ENCODE data around the gene BBOF1.

BBOF1 gene

DNA sequence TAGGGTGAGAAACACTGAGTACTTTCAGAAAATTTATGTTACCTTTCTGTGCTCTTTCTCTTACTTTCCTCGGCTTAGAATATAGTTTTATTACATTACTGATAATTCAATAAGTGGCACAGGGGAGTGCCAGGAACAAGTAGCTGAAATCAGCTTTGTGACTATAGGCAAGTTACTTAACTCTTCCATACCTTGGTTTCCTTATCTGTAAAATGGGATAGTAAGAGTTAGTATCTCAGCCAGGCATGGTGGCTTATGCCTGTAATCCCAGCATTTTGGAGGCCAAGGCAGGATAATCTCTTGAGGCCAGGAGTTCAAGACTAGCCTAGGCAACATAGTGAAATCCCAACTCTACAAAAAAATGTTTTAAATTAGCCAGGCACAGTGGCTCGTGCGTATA lies 15.4 kb downstream of the BBOF1 start:
- DNase-seq (ENCODE audit: low read depth), result no peak

DNA sequence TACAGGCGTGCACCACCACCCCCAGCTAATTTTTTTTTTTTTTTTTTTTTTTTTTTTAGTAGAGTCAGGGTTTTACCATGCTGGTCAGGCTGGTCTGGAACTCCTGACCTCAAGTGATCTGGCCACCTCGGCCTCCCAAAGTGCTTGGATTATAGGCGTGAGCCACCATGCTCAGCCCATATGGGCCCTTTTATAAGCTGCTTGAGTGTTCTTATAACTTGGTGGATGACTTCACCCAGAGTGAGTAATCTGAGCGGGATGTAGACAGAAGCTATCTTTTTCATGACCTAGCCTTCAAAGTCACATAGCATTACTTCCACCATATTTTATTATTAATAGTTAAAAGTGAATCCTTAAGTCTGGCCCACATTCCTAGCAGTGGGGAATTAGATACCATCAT lies 16.4 kb downstream of the BBOF1 start:
- DNase-seq (ENCODE audit: low read depth), result no peak

DNA sequence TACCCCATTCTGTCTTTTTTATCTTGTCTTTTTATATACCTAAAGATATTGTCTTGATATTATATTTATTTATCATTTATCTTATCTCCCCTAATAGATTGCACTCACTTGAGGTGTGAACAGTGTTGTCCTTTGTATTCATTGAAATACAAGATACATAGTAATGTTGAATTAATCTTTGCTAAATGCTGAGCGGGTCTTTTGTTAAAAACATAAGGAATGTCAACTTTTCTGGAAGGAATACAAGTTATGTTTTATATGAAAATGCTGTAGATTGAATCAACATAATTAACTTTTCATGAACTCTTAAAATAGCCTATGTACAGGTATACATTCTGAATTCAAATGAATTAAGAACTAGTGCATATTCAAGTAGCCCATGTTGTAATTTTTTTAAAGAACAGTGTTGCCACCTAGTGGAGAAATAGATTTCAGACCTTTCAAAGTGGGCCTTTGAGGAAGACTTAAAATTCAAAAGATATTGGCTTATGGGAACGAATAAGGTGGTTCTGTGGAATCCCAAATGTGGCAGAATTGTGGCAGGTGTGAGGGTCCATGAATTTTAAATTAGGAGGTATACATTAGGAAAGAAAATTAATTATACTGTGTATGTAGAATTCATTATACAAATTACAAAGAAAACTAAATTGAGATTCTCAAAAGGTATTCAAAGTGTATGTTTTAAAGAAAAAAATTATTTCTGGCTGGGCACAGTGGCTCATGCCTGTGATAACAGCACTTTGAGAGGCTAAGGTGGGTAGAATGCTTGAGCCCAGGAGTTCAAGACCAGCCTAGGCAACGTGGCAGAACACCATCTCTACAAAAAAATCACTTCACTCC lies 19.1 kb downstream of the BBOF1 start:
- DNase-seq (ENCODE audit: low read depth), result no peak

DNA sequence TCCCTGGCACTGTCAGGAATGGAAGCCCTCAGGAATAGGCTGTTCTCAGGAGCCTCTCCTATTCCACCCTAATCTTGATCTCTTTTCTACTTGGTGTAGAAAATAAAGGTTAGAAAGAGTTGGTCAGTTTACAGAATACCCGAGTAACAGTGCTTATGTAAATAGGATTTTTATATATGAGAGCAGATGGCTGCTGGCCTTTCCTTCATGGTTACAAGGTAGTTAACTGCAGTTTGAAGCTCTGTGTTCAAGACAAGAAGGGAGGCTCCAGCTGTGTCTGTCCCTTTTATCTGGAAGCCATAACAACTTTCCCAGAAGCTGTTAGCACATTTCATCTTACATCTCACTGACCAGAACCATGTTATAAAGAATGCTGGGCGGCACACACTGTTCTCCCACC lies 23.1 kb downstream of the BBOF1 start:
- no peak for DNase-seq (ENCODE audit: low read depth)

DNA sequence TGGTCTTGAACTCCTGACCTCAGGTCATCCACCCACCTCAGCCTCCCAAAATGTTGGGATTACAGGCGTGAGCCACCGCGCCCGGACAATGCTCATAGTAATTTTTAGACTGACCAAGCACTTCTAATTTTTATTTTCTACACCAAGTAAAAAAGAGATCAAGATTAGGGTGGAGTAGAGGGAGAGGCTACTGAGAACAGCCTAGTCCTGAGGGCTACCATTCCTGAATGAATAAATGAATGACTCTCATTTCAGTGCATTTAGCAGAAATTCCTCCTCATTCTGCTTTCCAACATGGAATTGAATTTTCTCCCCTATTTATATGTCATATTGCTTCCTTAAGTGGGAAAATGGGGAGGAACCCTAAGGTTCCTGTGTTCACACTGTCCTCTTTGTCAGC lies 26.4 kb downstream of the BBOF1 start:
- DNase-seq (ENCODE audit: low read depth), result no peak

DNA sequence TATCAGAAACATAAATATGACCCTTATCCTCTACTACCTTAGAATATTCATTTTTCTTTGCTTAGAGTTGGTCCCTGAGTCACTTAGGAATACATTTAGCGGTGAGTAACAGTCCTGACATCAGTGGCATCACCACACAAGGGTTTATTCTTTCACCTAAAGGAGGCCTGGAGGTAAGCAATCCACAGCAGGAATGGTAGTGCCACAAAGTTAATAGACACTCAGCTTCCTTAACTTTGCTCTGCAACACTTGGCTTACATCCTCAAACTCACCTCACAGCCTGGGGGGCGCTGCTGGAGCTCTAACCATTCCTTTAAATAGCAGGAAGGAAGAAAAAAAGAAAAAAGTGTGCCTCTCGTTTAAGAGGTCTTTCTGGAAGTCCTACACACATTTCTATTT lies 29.1 kb downstream of the BBOF1 start:
- DNase-seq (ENCODE audit: low read depth), result no peak

DNA sequence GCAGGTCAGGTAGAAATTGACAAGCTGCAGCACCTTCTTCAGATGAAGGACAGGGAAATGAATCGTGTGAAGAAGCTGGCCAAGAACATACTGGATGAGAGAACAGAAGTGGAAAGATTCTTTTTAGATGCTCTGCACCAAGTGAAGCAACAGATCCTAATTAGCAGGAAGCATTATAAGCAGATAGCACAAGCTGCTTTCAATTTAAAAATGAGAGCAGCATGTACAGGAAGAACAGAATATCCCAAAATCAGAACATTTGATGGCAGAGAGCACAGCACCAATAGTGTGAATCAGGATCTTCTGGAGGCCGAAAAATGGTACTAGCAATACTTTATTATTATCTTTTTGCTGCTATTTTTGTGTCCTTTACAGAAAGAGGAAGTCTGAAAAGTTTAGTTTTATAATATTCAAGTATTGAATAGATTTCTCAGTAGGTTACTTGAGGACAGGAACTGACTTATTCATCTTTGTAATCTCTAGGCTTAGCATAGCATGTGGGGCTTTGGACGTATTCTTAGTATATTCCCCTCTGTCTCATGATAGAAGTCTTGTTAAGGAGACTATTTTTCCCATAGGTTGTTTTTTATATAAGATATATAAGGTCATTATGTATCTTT lies 30.8 kb downstream of the BBOF1 start:
- no peak for DNase-seq (ENCODE audit: low read depth)

DNA sequence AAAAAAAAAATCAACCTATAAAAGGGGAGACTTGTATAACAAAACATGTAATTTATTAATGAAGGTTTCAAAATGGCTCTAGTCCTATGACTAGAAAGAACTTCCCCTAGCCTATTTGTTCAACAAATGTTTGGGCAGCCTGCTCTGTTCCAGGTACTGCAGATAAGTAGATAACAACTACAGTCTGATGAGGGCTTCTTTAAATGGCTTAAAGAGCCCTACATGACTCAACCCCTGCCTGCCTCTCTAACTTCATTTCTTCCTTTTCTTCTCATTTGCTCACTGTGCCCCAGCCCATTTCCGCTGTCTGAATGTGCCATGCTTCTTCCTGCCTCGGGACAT lies 43.6 kb downstream of the BBOF1 start:
- no peak for DNase-seq (ENCODE audit: low read depth)

DNA sequence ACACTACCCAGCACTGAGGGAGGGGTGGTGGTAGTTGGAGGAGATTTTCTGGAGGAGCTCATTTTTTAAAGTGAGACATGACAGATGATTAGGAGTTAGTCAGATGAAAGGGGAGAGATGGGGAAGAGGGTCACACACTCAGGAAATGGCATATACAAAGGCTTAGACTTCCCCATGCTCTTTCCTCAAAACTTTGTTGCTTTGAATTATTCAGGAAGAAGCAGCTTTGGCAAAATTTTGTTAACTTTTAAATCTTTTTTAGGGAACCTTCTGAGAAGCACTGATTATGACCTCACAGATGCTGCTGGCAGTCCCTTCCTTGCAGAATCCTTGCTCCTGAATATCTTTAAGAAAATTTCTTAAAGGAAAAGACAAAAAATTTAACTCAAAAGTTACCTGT lies 45.3 kb downstream of the BBOF1 start:
- no peak for DNase-seq (ENCODE audit: low read depth)

DNA sequence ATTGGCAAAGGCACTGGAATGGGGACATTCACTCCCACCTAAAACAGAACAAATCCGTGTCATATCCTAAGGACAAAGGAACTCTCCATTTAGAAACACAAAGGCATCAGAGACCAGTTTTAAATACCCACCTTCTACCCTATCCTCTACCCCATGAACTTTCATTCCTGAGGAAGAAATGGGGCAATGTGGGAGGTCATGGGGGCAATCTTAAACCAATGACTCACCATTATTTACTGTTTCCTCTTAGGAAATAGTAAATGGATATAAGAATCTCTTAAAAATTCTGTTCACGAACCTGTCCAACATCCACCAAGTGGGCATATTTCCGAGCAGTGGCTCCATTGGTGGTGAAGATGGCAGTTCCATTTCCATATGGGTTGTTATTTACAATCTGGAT lies 45.7 kb downstream of the BBOF1 start:
- no peak for DNase-seq (ENCODE audit: low read depth)

DNA sequence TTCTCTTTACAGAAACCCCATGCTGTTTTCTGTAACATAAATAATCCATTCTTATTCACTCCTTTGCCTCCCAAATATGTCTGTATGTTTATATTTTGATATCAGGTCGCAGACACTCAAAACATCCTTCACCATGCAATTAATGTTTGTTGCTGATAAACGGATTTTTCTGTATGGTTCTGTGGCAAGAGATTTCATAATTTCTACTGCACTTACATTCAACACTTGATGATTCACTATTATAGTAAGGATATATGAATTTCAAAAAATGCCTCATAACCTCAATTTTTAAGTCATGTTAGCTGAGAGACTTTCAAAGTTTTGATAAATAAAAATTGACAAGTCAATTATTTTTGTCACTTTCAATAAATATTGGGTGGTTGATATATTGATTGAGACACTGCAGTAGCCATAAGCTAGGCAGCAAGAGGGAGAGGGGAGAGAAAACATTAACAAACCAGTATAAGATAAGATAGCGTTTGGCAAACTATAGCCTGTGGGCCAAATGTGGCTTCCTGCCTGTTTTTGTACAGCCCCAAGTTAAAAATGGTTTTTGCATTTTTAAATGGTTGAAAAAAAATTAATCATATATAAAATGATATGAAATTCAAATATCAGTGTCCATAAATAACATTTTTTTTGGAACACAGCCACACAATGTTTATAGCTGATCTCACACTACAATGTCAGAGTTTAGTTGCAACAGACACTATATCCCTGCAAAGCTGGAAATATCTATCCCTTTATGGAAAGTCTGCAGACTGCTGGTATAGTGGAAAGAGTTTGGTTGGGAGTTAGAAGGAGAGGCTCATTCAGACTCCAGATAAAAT lies 46.8 kb downstream of the BBOF1 start:
- DNase-seq (ENCODE audit: low read depth), result no peak

DNA sequence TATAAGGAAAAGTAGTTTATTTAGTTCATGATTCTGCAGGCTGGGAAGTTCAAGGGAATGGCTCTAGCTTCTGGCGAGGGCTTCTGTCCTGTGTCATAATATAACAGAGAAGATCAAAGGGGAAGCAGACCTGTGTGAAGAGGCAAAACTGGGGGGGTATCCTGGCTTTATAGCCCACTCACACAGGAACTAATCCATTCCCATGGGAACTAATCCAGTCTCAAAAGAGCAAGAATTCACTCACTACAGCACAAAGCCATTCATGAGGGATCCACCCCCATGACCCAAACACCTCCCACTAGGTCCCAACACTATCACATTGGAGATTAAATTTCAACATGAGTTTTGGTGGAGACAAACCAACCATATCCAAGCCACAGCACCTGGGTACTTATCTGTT lies 58.3 kb downstream of the BBOF1 start:
- DNase-seq (ENCODE audit: low read depth), result no peak

DNA sequence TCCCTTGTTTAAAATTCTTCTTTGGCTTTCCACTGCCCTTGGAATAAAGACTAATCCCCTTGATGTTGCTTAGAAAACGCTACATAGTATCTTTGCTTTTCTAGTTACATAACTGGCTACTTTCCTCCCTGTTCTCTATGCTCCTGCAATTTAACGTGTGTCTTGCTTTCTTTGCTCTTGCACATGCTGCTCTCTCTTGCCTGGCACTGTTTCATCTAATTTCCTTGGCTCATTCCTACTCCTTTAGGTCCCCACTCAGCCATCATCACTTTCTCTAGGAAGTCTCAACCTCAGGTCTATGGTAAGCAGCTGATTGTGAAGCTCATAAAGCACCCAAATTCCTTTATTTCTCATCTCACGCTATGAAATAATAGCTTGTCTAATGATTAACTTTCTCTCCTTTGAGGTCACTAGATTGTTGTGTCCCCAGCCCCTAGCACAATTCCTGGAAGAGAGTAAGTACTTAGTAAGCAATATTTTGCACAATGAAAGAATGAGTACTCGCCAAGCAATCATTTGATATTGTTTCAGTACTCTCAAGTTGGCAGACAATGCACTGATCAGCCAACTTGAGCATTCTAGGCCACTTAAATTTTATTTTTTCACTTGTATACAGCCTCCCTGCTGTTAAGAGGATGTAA lies 61.8 kb downstream of the BBOF1 start:
- DNase-seq (ENCODE audit: low read depth), result no peak

DNA sequence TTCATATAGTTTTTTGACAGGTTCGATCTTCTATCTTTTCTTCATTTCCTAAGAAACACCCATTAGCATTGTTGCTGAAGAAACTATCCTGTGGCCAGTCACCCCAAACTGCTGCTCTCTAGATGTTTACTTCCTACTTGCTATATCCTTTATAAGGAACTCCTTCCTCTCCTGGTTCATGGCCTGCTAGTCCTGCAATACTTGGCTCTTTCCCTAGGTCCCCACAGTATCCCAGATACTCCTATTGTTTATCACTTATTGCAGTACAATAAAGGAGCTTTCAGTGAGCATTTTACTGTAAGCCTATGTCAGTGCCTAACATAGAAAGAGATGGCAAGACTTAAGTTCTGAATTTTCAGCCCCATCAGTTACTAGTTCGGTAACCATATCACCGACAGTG lies 62.3 kb downstream of the BBOF1 start:
- no peak for DNase-seq (ENCODE audit: low read depth)

DNA sequence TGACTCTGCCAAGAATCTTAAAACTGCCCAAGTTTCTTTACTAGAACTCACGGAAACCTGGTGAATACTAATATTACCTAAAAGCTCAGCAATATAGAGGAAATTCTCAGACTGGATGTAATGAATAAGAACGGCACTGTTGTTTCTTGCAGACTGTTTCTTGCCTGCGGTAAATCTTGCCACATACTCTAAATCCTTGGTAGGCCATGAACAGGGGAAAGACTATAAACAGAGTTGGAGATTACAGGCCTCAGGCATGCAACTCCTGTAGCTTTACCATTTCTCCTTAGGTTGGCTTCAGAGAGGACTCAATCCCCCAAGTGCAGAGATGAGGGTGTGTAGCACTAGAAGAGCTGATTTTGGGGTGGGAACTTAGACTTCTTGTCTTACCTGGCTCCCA lies 64.0 kb downstream of the BBOF1 start:
- no peak for DNase-seq (ENCODE audit: low read depth)

DNA sequence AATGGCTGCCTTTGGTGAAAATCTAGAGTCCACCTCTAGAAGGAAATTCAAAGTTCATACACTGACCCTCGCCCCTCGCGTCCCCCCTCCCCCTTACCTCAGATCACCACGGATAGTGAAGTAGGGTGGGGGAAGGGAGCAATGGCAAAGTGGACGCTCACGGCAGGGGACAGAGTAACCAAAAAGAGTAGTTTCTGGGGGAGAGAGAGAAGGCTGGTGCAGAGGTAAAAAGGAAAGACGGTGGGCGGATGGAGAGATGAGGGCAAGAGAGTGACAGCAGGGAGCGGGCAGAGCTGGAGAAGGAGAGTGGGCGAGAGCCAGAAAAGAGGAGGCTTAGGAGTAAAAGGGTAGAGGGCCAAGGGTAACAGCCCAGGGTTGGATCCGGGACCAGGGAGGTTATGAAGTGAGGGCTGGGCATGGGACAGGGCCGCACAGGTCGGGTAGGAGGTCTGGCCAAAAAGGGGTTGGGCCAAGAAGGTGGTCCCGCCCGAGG lies 64.7 kb downstream of the BBOF1 start:
- no peak for DNase-seq (ENCODE audit: low read depth)

DNA sequence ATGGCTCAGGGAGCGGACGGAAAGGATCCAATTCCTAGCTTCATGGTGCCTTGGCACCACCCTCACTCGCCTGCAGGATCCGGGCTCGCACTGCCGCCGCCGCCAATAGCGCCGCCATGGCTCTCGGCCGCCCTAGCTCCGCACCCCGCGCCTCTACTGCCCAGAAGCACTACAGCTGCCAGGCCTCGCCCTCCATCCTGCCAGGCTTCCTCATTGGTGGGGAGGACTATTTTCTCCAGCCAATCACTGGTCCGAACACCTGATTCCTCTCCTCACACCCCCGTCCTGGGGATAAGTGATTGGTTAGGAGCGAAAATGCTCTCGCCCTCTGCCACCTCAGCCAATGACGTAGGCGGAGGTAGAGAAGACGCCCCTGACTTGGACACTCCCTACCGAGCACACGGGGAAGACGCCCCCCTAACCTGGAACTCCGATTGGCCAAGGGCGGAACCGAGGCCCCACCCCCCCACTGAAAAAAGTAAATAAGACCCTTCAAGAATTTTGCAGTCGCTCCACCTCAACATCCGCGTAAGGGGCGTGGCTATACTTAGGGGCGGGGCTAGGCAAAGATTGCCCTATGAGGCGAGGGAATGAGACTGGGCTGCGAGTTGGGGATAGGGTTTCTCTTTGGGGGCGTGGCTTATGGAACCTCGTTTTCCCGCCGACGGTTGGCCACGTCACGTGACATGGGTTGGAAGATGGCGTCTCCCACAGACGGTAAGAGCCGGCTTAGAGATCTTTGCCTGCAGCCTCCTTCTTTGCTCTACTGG lies 65.3 kb downstream of the BBOF1 start, which contains the start of the genes ALDH6A1 and LIN52:
ALDH6A1 (minus strand) TSS at position 177 of the 770 bp plus-strand sequence; CDS start at position 118, 59 bp downstream.
LIN52 (plus strand) TSS at position 680 of the 770 bp plus-strand sequence; CDS start at position 699, 19 bp downstream.
- DNase-seq (ENCODE audit: low read depth), result peak; percentile 99

DNA sequence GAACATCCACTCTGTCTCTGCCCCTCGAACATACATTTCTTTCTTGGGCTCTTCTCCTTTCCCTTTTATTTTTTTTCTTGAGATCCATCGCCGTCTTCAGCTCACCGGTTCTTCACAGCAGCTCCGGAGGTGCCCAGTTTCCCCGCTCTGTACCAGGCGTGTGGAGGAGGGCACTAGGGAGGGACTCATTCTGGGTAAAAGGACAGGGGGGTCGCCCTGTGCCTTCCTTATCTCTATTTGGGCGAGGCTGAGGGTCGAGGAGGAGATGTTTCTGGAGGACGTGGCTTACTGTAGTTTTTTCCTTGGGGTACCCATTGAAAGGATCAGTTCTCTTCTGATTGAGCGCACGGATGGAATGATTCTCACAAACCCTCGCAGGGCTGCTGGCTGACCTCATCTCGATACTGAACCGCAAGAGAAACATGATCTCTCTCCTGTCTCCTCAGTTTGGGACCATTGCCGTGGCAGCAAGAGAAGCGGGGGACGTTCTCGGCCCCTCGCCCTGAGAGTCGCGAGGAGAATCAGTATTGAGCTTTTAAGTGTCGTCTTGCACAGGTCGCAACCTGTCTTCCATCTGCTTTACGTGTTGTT lies 66.0 kb downstream of the BBOF1 start:
- no peak for DNase-seq (ENCODE audit: low read depth)

DNA sequence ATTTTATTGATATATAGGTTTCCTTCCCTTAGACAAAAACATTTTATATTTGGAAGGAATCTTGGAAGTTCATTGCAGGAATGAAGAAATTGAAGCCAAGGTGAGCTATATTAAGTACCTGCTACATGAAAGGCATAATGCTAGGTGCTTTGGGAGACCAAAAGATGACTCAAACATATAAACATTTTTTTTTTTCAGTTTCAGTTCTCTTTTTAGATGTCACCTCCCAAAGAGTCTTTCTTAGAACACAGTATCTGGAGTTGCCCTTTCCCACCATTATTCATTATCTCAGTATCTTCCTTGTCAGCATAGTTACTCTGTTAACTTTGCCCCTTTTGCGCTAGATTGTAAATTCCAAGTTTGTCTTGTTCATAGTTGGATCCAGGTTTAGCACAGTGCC lies 66.7 kb downstream of the BBOF1 start:
- no peak for DNase-seq (ENCODE audit: low read depth)

DNA sequence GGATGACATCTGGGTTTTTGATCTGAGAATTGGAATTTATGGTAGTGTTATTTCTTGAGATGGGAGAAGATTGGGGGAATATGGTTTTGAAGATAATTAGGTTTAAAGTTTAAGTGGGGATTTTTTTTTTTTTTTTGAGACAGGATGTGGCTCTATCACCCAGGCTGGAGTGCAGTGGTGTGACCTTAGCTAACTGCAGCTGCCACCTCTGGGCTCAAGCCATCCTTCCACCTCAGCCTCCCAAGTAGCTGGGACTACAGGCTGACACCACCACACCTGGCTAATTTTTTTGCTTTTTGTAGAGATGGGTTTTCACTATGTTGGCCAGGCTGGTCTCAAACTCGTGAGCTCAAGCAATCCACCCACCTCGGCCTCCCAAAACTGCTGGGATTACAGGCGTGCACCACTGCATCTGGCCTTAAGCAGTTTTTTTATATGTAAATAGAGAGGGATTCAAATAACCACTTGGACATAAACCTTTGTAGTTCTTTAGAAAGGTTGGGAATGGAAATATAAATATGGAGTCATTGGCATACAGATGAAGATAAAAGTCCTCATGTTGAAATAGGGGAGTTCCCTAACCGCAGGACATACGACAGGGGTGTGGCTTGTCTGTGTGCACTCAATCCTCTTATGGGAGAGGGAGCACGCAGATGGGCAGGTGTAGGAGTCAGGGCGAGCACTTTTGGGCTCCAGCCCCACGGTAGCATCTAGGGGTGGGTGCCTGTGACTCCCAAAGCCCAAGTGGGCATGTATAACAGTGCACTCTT lies 70.3 kb downstream of the BBOF1 start:
- DNase-seq (ENCODE audit: low read depth), result no peak

Data from activated T-helper 9 cell treated with anti-CD3 and anti-CD28 coated beads, Interleukin-2, amount 50 U/mL, for 16 hours (primary cell).